Hepatocyte (in vitro differentiated cells): ENCODE results near the gene WFDC10A.

Source experiments
- EZH2 ChIP-seq: fragments of 200-600 bp; sonication (generic); IDR thresholded peaks from 2 replicates; pipeline ENCODE4 v1.6.1; 2016; ENCODE audit warnings: antibody characterized with exemption, mild to moderate bottlenecking, borderline replicate concordance
- EZH2phosphoT487 ChIP-seq: fragments of 200-600 bp; sonication (generic); IDR thresholded peaks from one replicate; pipeline ENCODE4 v1.6.1; 2018; ENCODE audit warnings: antibody characterized with exemption, mild to moderate bottlenecking, low read depth, moderate library complexity; ENCODE audit not compliant: unreplicated experiment, severe bottlenecking
- TF ChIP-seq, protein P1 (sequence below): fragments of 200-600 bp; sonication (generic); IDR thresholded peaks from 2 replicates; pipeline ENCODE4 v1.5.1; 2016; ENCODE audit warnings: antibody characterized with exemption, mild to moderate bottlenecking; ENCODE audit not compliant: poor library complexity

- TF ChIP-seq EZH2, result no peak
- TF ChIP-seq, protein P1, sequence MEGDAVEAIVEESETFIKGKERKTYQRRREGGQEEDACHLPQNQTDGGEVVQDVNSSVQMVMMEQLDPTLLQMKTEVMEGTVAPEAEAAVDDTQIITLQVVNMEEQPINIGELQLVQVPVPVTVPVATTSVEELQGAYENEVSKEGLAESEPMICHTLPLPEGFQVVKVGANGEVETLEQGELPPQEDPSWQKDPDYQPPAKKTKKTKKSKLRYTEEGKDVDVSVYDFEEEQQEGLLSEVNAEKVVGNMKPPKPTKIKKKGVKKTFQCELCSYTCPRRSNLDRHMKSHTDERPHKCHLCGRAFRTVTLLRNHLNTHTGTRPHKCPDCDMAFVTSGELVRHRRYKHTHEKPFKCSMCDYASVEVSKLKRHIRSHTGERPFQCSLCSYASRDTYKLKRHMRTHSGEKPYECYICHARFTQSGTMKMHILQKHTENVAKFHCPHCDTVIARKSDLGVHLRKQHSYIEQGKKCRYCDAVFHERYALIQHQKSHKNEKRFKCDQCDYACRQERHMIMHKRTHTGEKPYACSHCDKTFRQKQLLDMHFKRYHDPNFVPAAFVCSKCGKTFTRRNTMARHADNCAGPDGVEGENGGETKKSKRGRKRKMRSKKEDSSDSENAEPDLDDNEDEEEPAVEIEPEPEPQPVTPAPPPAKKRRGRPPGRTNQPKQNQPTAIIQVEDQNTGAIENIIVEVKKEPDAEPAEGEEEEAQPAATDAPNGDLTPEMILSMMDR, result no peak
- TF ChIP-seq EZH2phosphoT487, result no peak
Observed at GRCh38 chr20:45593498-45593897, 36.0 kb upstream of the WFDC10A start.
